ENCODE results near the gene PIK3CD. TPM values are rescaled to one million over a fixed set of nuclear protein-coding genes. Genes with fewer than 3 reads are reported as not detected.

The PIK3CD gene
- total RNA-seq, 1 experiment from 2014 or later = 9.0 TPM

GRCh38 chr1:9764550-9764949 is 113.0 kb downstream of the PIK3CD start:
- H3K9me3 ChIP-seq (replicated peaks) = no peaks in the 10 kb centered on the region
- no peaks in the 10 kb centered on the region for H3K36me3 ChIP-seq
- no peaks in the 10 kb centered on the region for H3K27me3 ChIP-seq (replicated peaks)
- H3K27ac ChIP-seq = no peak overlapping the region
- DNase-seq (ENCODE audit: low read depth in 1 of 2, low spot score in 2 of 2) = no peak
- H3K4me1 ChIP-seq (replicated peaks) = peaks cover 30% of the 10 kb centered on the region
- no peak overlapping the region for H3K4me3 ChIP-seq

DNA sequence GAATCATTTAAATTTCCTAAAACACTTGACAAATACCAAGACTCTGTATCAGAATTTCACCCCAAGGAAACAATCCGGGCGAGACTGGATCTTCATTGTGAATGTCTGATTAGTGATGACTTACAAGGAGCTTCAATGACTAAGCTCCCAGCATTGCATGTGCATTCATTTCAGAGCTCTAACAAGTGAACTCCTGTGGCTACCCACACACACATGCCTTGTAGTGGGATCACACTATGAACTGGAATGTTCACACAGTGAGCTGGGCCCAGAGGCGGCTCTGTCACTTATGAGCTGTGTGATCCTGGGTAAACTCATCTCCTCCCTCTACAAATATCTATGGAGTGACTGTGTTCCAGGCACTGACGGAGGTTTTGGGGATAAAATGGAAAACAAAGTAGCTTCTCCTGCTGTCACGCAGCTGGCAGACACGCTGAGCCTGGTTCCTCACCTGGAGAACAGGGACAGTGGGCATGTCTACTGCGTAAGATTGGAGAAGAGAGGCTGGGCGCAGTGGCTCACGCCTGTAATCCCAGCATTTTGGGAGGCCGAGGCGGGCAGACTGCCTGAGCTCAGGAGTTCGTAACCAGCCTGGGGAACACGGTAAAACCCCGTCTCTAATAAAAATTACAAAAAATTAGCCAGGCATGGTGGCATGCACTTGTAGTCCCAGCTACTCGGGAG is 115.4 kb downstream of the PIK3CD start:
- H3K27ac ChIP-seq = peak overlapping the region; percentile 97
- H3K27me3 ChIP-seq (replicated peaks) = no peaks in the 10 kb centered on the region
- H3K36me3 ChIP-seq = 0 out of 2 replicates have a peak, but pooled peaks cover 4% of the 10 kb centered on the region
- H3K4me1 ChIP-seq (replicated peaks) = peaks cover 30% of the 10 kb centered on the region
- H3K4me3 ChIP-seq = no peak overlapping the region
- H3K9me3 ChIP-seq (replicated peaks) = no peaks in the 10 kb centered on the region
- DNase-seq (ENCODE audit: low read depth in 1 of 2, low spot score in 2 of 2) = peak; percentile 96

DNA sequence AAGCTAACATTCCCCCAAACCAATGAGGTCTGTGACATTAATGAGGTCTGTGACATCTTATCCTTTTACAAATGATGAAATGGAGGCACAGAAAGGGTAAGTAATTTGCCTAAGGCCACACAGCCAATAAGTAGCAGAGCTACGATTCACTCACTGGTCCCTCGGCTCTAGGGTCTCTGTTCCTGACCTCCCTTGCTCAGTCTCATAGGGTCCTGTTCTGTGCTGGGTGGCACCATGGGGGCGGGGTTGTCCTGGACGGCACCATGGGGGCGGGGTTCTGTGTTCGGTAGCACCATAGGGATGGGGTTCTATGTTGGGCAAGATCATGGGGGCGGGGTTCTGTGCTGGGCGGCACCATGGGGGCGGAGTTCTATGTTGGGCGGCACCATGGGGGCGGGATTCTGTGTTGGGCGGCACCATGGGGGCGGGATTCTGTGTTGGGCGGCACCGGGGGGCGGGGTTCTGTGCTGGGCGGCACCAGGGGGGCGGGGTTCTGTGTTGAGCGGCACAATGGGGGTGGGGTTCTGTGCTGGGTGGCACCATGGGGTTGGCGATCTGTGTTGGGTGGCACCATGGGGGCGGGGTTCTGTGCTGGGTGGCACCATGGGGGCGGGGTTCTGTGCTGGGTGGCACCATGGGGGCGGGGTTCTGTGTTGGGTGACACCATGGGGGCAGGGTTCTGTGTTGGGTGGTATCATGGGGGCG is 116.6 kb downstream of the PIK3CD start:
- H3K36me3 ChIP-seq = peaks cover 12% of the 10 kb centered on the region
- H3K27ac ChIP-seq = peak overlapping the region; percentile 97
- peaks cover 30% of the 10 kb centered on the region for H3K4me1 ChIP-seq (replicated peaks)
- no peaks in the 10 kb centered on the region for H3K9me3 ChIP-seq (replicated peaks)
- H3K4me3 ChIP-seq = no peak overlapping the region
- no peaks in the 10 kb centered on the region for H3K27me3 ChIP-seq (replicated peaks)
- DNase-seq (ENCODE audit: low read depth in 1 of 2, low spot score in 2 of 2) = no peak

DNA sequence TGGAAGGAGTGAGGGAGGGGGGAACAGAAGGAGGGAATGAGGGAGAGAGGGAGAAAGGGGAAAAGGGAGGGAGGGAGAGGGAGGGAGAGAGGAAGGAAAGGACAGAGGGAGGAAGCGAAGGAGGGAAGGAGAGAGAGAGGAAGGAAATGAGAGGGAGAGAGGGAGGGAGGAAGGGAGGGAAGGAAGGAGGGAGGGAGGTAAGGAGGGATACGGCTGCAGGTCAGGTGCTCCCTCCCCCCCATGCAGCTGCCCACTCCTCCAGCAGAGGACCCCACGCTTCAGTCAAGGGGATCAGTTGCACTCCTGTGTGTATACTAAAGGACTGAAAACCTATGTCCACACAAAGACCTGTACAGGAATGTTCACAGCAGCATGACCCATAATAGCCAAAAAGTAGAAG is 117.5 kb downstream of the PIK3CD start:
- H3K4me3 ChIP-seq = no peak overlapping the region
- no peak for DNase-seq (ENCODE audit: low read depth in 1 of 2, low spot score in 2 of 2)
- peaks cover 12% of the 10 kb centered on the region for H3K36me3 ChIP-seq
- H3K27ac ChIP-seq = no peak overlapping the region
- H3K27me3 ChIP-seq (replicated peaks) = no peaks in the 10 kb centered on the region
- no peaks in the 10 kb centered on the region for H3K9me3 ChIP-seq (replicated peaks)
- peaks cover 30% of the 10 kb centered on the region for H3K4me1 ChIP-seq (replicated peaks)

GRCh38 chr1:9770298-9770697 is 118.8 kb downstream of the PIK3CD start:
- Histone ChIP-seq H3K4me3 (no peak overlapping the region), H3K9me3 (replicated peaks) (no peaks in the 10 kb centered on the region), H3K27me3 (replicated peaks) (no peaks in the 10 kb centered on the region), H3K36me3 (peaks cover 12% of the 10 kb centered on the region), H3K4me1 (replicated peaks) (peaks cover 24% of the 10 kb centered on the region), H3K27ac (no peak overlapping the region)
- no peak for DNase-seq (ENCODE audit: low read depth in 1 of 2, low spot score in 2 of 2)

- H3K36me3 ChIP-seq = peaks cover 12% of the 10 kb centered on the region
- H3K27me3 ChIP-seq (replicated peaks) = no peaks in the 10 kb centered on the region
- H3K9me3 ChIP-seq (replicated peaks) = no peaks in the 10 kb centered on the region
- no peak for DNase-seq (ENCODE audit: low read depth in 1 of 2, low spot score in 2 of 2)
- no peak overlapping the region for H3K27ac ChIP-seq
- no peaks in the 10 kb centered on the region for H3K4me1 ChIP-seq (replicated peaks)
- H3K4me3 ChIP-seq = no peak overlapping the region
Observed at GRCh38 chr1:9774712-9775679, 123.5 kb downstream of the PIK3CD start.

DNA sequence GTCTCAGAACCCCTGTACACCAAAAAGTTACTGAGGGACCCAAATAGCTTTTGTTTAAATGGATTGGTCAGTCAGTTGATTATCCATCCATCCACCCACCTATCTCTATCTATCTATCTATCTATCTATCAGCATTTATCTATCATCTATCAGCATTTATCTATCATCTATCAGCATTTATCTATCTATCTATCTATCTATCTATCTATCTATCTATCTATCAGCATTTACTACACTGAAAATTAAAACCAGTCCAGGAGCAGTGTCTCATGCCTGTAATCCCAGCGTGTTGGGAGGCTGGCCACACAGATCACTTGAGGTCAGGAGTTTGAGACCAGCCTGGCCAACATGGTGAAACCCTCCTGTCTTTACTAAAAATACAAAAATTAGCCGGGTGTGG is 125.2 kb downstream of the PIK3CD start:
- peaks cover 8% of the 10 kb centered on the region for H3K36me3 ChIP-seq
- no peaks in the 10 kb centered on the region for H3K27me3 ChIP-seq (replicated peaks)
- H3K4me1 ChIP-seq (replicated peaks) = no peaks in the 10 kb centered on the region
- no peak for DNase-seq (ENCODE audit: low read depth in 1 of 2, low spot score in 2 of 2)
- H3K9me3 ChIP-seq (replicated peaks) = no peaks in the 10 kb centered on the region
- H3K27ac ChIP-seq = no peak overlapping the region
- no peak overlapping the region for H3K4me3 ChIP-seq

Other genes with a start within 250 kb of the PIK3CD start
- gene SLC25A33, start 112.3 kb upstream of the PIK3CD start, total RNA-seq (2014; rRNA removed; shearing (Covaris generic)) = 15.2 and 15.4 TPM in 2 replicates
- gene TMEM201, start 62.8 kb upstream of the PIK3CD start, total RNA-seq (2014; rRNA removed; shearing (Covaris generic)) = 8.7 and 10.1 TPM in 2 replicates
- 41.2 and 64.3 TPM in 2 replicates for gene CLSTN1, start 172.2 kb downstream of the PIK3CD start, total RNA-seq (2014; rRNA removed; shearing (Covaris generic))